Upper lobe of right lung (tissue), 1 donor: ENCODE data around the gene NAP1L1. TPM values are rescaled to one million over a fixed set of nuclear protein-coding genes. Genes with fewer than 3 reads are reported as not detected.

Experiments
- total RNA-seq: library from RNA; stranded (reverse); fragmentation: NEBNext Ultra II Directional; extraction: Animal tissue kit (Norgen Biotek cat#: 25700); gene quantifications from one replicate; pipeline ENCODE4 v1.2.1, GENCODE V29; 2021
- donor health status: DM: no; HTN: yes; CAD: no; lungs with severe emphysema.

Gene NAP1L1
- total RNA-seq, 1 donor from 2014 or later: 500 TPM

Other genes starting within 250 kb of the NAP1L1 start
- 16.2 TPM for gene PHLDA1, start 52.9 kb downstream of the NAP1L1 start, total RNA-seq